CD4-positive, CD25-positive, alpha-beta regulatory T cell (primary cell): ENCODE measurements around the gene CACFD1. TPM values are rescaled to one million over a fixed set of nuclear protein-coding genes. Genes with fewer than 3 reads are reported as not detected.
A peak's percentile ranks its signal among the peaks of the same experiment; 100 is the strongest.

ENCODE experiments used
- ATAC-seq, 2 donors: fragments of 150-1000 bp; cut with Tn5 transposase; one replicate each; pipeline ENCODE4 v1.10.0; 2021; ENCODE audit warnings: low read depth in 2 of 2, moderate number of reproducible peaks in 2 of 2, moderate library complexity in 1 of 2
- DNase-seq, 3 donors: peaks; one replicate each; pipeline versions ENCODE4 v3.0.0 to v3.0.0-alpha.2; 2012 to 2022; ENCODE audit warnings: mixed read lengths in 1 of 3
- H3K27ac ChIP-seq: one replicate; pipeline ENCODE4 v1.7.0; 2013; ENCODE audit warnings: mild to moderate bottlenecking, low read length; ENCODE audit not compliant: insufficient read depth, poor library complexity, severe bottlenecking
- H3K27me3 ChIP-seq: one replicate; pipeline ENCODE4 v1.7.0; 2013; ENCODE audit warnings: low read length; ENCODE audit not compliant: control insufficient read depth, insufficient read depth
- H3K36me3 ChIP-seq: one replicate; pipeline ENCODE4 v1.7.0; 2013; ENCODE audit warnings: mild to moderate bottlenecking, low read length, moderate library complexity; ENCODE audit not compliant: control insufficient read depth, insufficient read depth
- H3K4me1 ChIP-seq: 2 replicates; pipeline ENCODE4 v1.7.0; 2013; ENCODE audit warnings: mild to moderate bottlenecking, low read length; ENCODE audit not compliant: insufficient read depth, control insufficient read depth, poor library complexity, severe bottlenecking
- H3K4me3 ChIP-seq: one replicate; pipeline ENCODE4 v1.7.0; 2013; ENCODE audit warnings: low read depth, mild to moderate bottlenecking, low read length, moderate library complexity
- H3K9me3 ChIP-seq, 2 experiments: 1 replicate in 1 of 2; 2 replicates in 1 of 2; pipeline ENCODE4 v1.7.0; 2013; ENCODE audit warnings: low read length in 2 of 2, mild to moderate bottlenecking in 1 of 2, moderate library complexity in 1 of 2; ENCODE audit not compliant: control insufficient read depth in 2 of 2
- H3K27ac Mint-ChIP-seq, 3 donors: one replicate each; pipeline ENCODE4 v1.8.0; 2020 to 2022; ENCODE audit warnings: mild to moderate bottlenecking in 3 of 3, mixed read lengths in 3 of 3, moderate library complexity in 2 of 3
- H3K27me3 Mint-ChIP-seq: one replicate; pipeline ENCODE4 v1.8.0; 2022; ENCODE audit warnings: mild to moderate bottlenecking, mixed read lengths
- H3K36me3 Mint-ChIP-seq: one replicate; pipeline ENCODE4 v1.8.0; 2020; ENCODE audit warnings: mixed read lengths
- H3K4me1 Mint-ChIP-seq, 4 donors: one replicate each; pipeline ENCODE4 v1.8.0; 2020 to 2022; ENCODE audit warnings: mixed read lengths in 4 of 4, mild to moderate bottlenecking in 1 of 4
- H3K4me3 Mint-ChIP-seq, 4 donors: one replicate each; pipeline ENCODE4 v1.8.0; 2020 to 2022; ENCODE audit warnings: mild to moderate bottlenecking in 4 of 4, mixed read lengths in 4 of 4, moderate library complexity in 3 of 4
- H3K9me3 Mint-ChIP-seq, 7 donors: one replicate each; pipeline ENCODE4 v1.8.0; 2020 to 2022; ENCODE audit warnings: mixed read lengths in 7 of 7, mild to moderate bottlenecking in 3 of 7, moderate library complexity in 2 of 7
- polyA plus RNA-seq, 4 donors: library from polyadenylated mRNA; unstranded; fragments of 300-500 nt; fragmentation: Illumina TruSeq; gene quantifications; one replicate each; pipeline ENCODE4 v1.2.3, GENCODE V29; 2021
- total RNA-seq: library from RNA; stranded (reverse); gene quantifications from one replicate; pipeline ENCODE4 v1.2.3, GENCODE V29; 2022

The CACFD1 gene
- total and polyA plus RNA-seq, 5 donors from 2014 or later: 1.2 to 3.0 (median 1.8) TPM

- peak in 1 of 2 donors; percentile 4 for ATAC-seq
- peak overlapping the region; percentile 15 to 56 (median 49) for H3K4me3 Mint-ChIP-seq
- peak overlapping the region; percentile 47 for H3K27ac ChIP-seq
Measured at GRCh38 chr9:133477992-133478850, 18.4 kb downstream of the CACFD1 start.

GRCh38 chr9:133478851-133479711, 19.3 kb downstream of the CACFD1 start, which contains the start of gene SLC2A6:
Gene SLC2A6, minus strand, starts transcription at chr9:133479099. Its CDS starts 40 bp downstream, at chr9:133479059.
- peaks cover 0 to 15% (median 7%) of the 10 kb centered on the region in 4 donors for H3K4me1 Mint-ChIP-seq
- Histone ChIP-seq H3K36me3 (no peaks in the 10 kb centered on the region), H3K4me1 (peaks cover 14% of the 10 kb centered on the region), H3K27ac (peak within 1 kb of the TSS; percentile 60), H3K4me3 (peak within 1 kb of the TSS; percentile 44), H3K9me3 (no peaks in the 10 kb centered on the region), H3K27me3 (no peaks in the 10 kb centered on the region)
- peak within 1 kb of the TSS in 2 of 3 donors; percentile 65 to 80 for H3K27ac Mint-ChIP-seq
- ATAC-seq: peak; percentile 96 to 97
- H3K9me3 Mint-ChIP-seq: no peaks in the 10 kb centered on the region
- peak within 1 kb of the TSS; percentile 35 to 82 (median 68) for H3K4me3 Mint-ChIP-seq
- H3K36me3 Mint-ChIP-seq: no peaks in the 10 kb centered on the region
- DNase-seq: peak; percentile 79 to 84 (median 79)
- H3K27me3 Mint-ChIP-seq: no peaks in the 10 kb centered on the region

More at GRCh38 chr9:133477992-133478850, 18.4 kb downstream of the CACFD1 start:
- Histone ChIP-seq H3K4me3 (no peak overlapping the region), H3K4me1 (peaks cover 14% of the 10 kb centered on the region), H3K27me3 (no peaks in the 10 kb centered on the region), H3K36me3 (no peaks in the 10 kb centered on the region), H3K9me3 (no peaks in the 10 kb centered on the region)
- no peaks in the 10 kb centered on the region for H3K27me3 Mint-ChIP-seq
- no peaks in the 10 kb centered on the region for H3K36me3 Mint-ChIP-seq
- peaks cover 0 to 15% (median 7%) of the 10 kb centered on the region in 4 donors for H3K4me1 Mint-ChIP-seq
- H3K27ac Mint-ChIP-seq: no peak overlapping the region
- no peaks in the 10 kb centered on the region for H3K9me3 Mint-ChIP-seq
- no peak for DNase-seq

- H3K27ac ChIP-seq: no peak overlapping the region
Measured at GRCh38 chr9:133483611-133484010, 23.8 kb downstream of the CACFD1 start.

GRCh38 chr9:133484671-133485437, 25.1 kb downstream of the CACFD1 start:
- ATAC-seq: no peak
- no peak overlapping the region for H3K27ac ChIP-seq
- Mint-ChIP-seq H3K4me1 (peaks cover 0 to 12% (median 2%) of the 10 kb centered on the region in 4 donors), H3K9me3 (no peaks in the 10 kb centered on the region), H3K27ac (no peak overlapping the region), H3K36me3 (no peaks in the 10 kb centered on the region), H3K4me3 (no peak overlapping the region), H3K27me3 (peaks cover 6% of the 10 kb centered on the region)
- peaks cover 7% of the 10 kb centered on the region for H3K4me1 ChIP-seq
- H3K27me3 ChIP-seq: no peaks in the 10 kb centered on the region
- H3K9me3 ChIP-seq: no peaks in the 10 kb centered on the region
- DNase-seq: no peak
- H3K36me3 ChIP-seq: no peaks in the 10 kb centered on the region
- H3K4me3 ChIP-seq: no peak overlapping the region

More at GRCh38 chr9:133483611-133484010, 23.8 kb downstream of the CACFD1 start:
- H3K9me3 Mint-ChIP-seq: no peaks in the 10 kb centered on the region
- Histone ChIP-seq H3K4me1 (peaks cover 19% of the 10 kb centered on the region), H3K36me3 (no peaks in the 10 kb centered on the region), H3K9me3 (no peaks in the 10 kb centered on the region), H3K4me3 (no peak overlapping the region), H3K27me3 (no peaks in the 10 kb centered on the region)
- no peak overlapping the region for H3K27ac Mint-ChIP-seq
- no peaks in the 10 kb centered on the region for H3K36me3 Mint-ChIP-seq
- H3K27me3 Mint-ChIP-seq: peaks cover 6% of the 10 kb centered on the region
- H3K4me3 Mint-ChIP-seq: no peak overlapping the region
- DNase-seq (no peak), ATAC-seq (no peak)
- peaks cover 0 to 18% (median 5%) of the 10 kb centered on the region in 4 donors for H3K4me1 Mint-ChIP-seq

GRCh38 chr9:133485531-133486260, 25.9 kb downstream of the CACFD1 start:
- Mint-ChIP-seq H3K27me3 (peaks cover 6% of the 10 kb centered on the region), H3K36me3 (no peaks in the 10 kb centered on the region), H3K4me3 (no peak overlapping the region), H3K9me3 (no peaks in the 10 kb centered on the region), H3K27ac (no peak overlapping the region), H3K4me1 (peaks cover 0 to 10% (median 0%) of the 10 kb centered on the region in 4 donors)
- Histone ChIP-seq H3K4me1 (peaks cover 6% of the 10 kb centered on the region), H3K4me3 (no peak overlapping the region), H3K9me3 (no peaks in the 10 kb centered on the region), H3K27ac (no peak overlapping the region), H3K27me3 (no peaks in the 10 kb centered on the region), H3K36me3 (no peaks in the 10 kb centered on the region)
- ATAC-seq: no peak
- peak in 1 of 3 donors; percentile 45 for DNase-seq

- Mint-ChIP-seq H3K36me3 (no peaks in the 10 kb centered on the region), H3K4me1 (peaks cover 0 to 8% (median 0%) of the 10 kb centered on the region in 4 donors), H3K27ac (no peak overlapping the region), H3K4me3 (no peak overlapping the region), H3K27me3 (peaks cover 6% of the 10 kb centered on the region), H3K9me3 (no peaks in the 10 kb centered on the region)
- no peak for ATAC-seq
- H3K27me3 ChIP-seq: no peaks in the 10 kb centered on the region
- H3K9me3 ChIP-seq: no peaks in the 10 kb centered on the region
- H3K4me3 ChIP-seq: no peak overlapping the region
- no peak overlapping the region for H3K27ac ChIP-seq
- H3K36me3 ChIP-seq: no peaks in the 10 kb centered on the region
- H3K4me1 ChIP-seq: peaks cover 6% of the 10 kb centered on the region
- DNase-seq: no peak
Measured at GRCh38 chr9:133487331-133487725, 27.6 kb downstream of the CACFD1 start.
